Calu3 (cell line): ENCODE data around the gene CNTNAP2. TPM values are rescaled to one million over a fixed set of nuclear protein-coding genes. Genes with fewer than 3 reads are reported as not detected.

Experiments
- BruUV-seq: library from RNA; stranded (reverse); fragments of 400-500 nt; replicated peaks from 2 replicates; lab custom pipeline; 2021; lab: Mats Ljungman, UMichigan
- CTCF ChIA-PET: fragments of 300-600 bp; sonication (Branson Sonifier 250); formaldehyde crosslinking; loops from one replicate; lab custom pipeline; 2022; ENCODE audit warnings: antibody characterized with exemption; lab: Charles Lee
- DNase-seq: peaks from one replicate; pipeline ENCODE4 v3.0.0; 2022
- H3K27ac Mint-ChIP-seq: one replicate; pipeline ENCODE4 v1.8.0; 2022; ENCODE audit warnings: mixed read lengths; ENCODE audit not compliant: unreplicated experiment
- H3K27me3 Mint-ChIP-seq: one replicate; pipeline ENCODE4 v1.8.0; 2022; ENCODE audit warnings: mixed read lengths; ENCODE audit not compliant: unreplicated experiment
- H3K36me3 Mint-ChIP-seq: one replicate; pipeline ENCODE4 v1.8.0; 2022; ENCODE audit warnings: mild to moderate bottlenecking, moderate library complexity, mixed read lengths; ENCODE audit not compliant: insufficient read depth, unreplicated experiment
- H3K4me1 Mint-ChIP-seq: one replicate; pipeline ENCODE4 v1.8.0; 2022; ENCODE audit warnings: mild to moderate bottlenecking, low read depth, mixed read lengths; ENCODE audit not compliant: unreplicated experiment
- H3K4me3 Mint-ChIP-seq: one replicate; pipeline ENCODE4 v1.8.0; 2022; ENCODE audit warnings: mild to moderate bottlenecking, low read depth, moderate library complexity, mixed read lengths; ENCODE audit not compliant: unreplicated experiment
- H3K9me3 Mint-ChIP-seq: one replicate; pipeline ENCODE4 v1.8.0; 2022; ENCODE audit warnings: low read depth, mixed read lengths; ENCODE audit not compliant: unreplicated experiment
- intact Hi-C: fragments of 100-400 bp; cut with micrococcal nuclease; formaldehyde crosslinking; loops from one replicate; pipeline ENCODE4 v1.10.0; 2022; ENCODE audit not compliant: unreplicated experiment
- total RNA-seq: library from RNA; stranded (reverse); gene quantifications from 2 replicates; pipeline ENCODE4 v1.2.3, GENCODE V29; 2022
- TF ChIP-seq, protein P1 (sequence below): fragments of 200-600 bp; IDR thresholded peaks from one replicate; pipeline ENCODE4 v1.8.0; 2022; ENCODE audit warnings: antibody characterized with exemption; ENCODE audit not compliant: unreplicated experiment

The CNTNAP2 gene
- total RNA-seq, 1 experiment from 2014 or later = 1.1 TPM

DNA sequence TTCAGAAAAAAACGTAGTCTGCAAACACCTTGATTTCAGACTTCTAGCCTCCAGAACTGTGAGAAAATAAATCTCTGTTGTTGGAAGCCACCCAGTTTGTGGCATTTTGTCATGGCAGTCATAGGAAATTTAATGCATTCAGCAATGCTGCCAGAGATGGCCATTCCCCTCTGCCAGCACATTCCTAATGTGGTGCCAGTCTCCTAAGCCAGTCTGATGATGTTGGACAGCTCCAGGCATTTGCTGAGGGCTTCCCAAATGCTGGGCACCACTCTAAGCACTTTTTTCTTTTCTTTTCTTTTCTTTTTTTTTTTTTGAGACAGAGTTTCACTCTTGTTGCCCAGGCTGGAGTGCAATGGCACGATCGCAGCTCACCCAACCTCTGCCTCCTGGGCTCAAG lies 1807.2 kb downstream of the CNTNAP2 start:
- no peak for DNase-seq
- Mint-ChIP-seq H3K27ac (no peak overlapping the region), H3K4me1 (no peaks in the 10 kb centered on the region), H3K9me3 (peaks cover 14% of the 10 kb centered on the region), H3K36me3 (no peaks in the 10 kb centered on the region), H3K27me3 (no peaks in the 10 kb centered on the region), H3K4me3 (no peak overlapping the region)
- TF ChIP-seq, protein P1, sequence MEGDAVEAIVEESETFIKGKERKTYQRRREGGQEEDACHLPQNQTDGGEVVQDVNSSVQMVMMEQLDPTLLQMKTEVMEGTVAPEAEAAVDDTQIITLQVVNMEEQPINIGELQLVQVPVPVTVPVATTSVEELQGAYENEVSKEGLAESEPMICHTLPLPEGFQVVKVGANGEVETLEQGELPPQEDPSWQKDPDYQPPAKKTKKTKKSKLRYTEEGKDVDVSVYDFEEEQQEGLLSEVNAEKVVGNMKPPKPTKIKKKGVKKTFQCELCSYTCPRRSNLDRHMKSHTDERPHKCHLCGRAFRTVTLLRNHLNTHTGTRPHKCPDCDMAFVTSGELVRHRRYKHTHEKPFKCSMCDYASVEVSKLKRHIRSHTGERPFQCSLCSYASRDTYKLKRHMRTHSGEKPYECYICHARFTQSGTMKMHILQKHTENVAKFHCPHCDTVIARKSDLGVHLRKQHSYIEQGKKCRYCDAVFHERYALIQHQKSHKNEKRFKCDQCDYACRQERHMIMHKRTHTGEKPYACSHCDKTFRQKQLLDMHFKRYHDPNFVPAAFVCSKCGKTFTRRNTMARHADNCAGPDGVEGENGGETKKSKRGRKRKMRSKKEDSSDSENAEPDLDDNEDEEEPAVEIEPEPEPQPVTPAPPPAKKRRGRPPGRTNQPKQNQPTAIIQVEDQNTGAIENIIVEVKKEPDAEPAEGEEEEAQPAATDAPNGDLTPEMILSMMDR = no peak
- intact Hi-C loops = no loop called here
- no TSS peak for BruUV-seq
- CTCF ChIA-PET = no interaction called here

- DNase-seq = no peak
- H3K36me3 Mint-ChIP-seq = no peaks in the 10 kb centered on the region
- H3K9me3 Mint-ChIP-seq = peaks cover 16% of the 10 kb centered on the region
- BruUV-seq = no TSS peak
- intact Hi-C loops = no loop called here
- TF ChIP-seq, protein P1 = no peak
- no peak overlapping the region for H3K27ac Mint-ChIP-seq
- no peaks in the 10 kb centered on the region for H3K27me3 Mint-ChIP-seq
- CTCF ChIA-PET = no interaction called here
- no peaks in the 10 kb centered on the region for H3K4me1 Mint-ChIP-seq
- H3K4me3 Mint-ChIP-seq = no peak overlapping the region
Measured at GRCh38 chr7:147937428-147937827, 1820.8 kb downstream of the CNTNAP2 start.

GRCh38 chr7:147941381-147941780 lies 1824.8 kb downstream of the CNTNAP2 start:
- CTCF ChIA-PET = no interaction called here
- no peak overlapping the region for H3K4me3 Mint-ChIP-seq
- H3K9me3 Mint-ChIP-seq = peaks cover 7% of the 10 kb centered on the region
- intact Hi-C loops = no loop called here
- TF ChIP-seq, protein P1 = no peak
- BruUV-seq = no TSS peak
- H3K27ac Mint-ChIP-seq = no peak overlapping the region
- DNase-seq = no peak
- no peaks in the 10 kb centered on the region for H3K4me1 Mint-ChIP-seq
- H3K36me3 Mint-ChIP-seq = no peaks in the 10 kb centered on the region
- H3K27me3 Mint-ChIP-seq = no peaks in the 10 kb centered on the region

GRCh38 chr7:147944321-147944720 lies 1827.7 kb downstream of the CNTNAP2 start:
- Mint-ChIP-seq H3K4me3 (no peak overlapping the region), H3K4me1 (no peaks in the 10 kb centered on the region), H3K36me3 (no peaks in the 10 kb centered on the region), H3K9me3 (peaks cover 5% of the 10 kb centered on the region), H3K27me3 (no peaks in the 10 kb centered on the region), H3K27ac (no peak overlapping the region)
- intact Hi-C loops = no loop called here
- DNase-seq = no peak
- CTCF ChIA-PET = interaction anchor here (0.6 kb wide), 1 partner anchor 8 kb away, joined by 7 read pairs; no protein-coding TSS in a partner anchor
- TF ChIP-seq, protein P1 = no peak
- no TSS peak for BruUV-seq
